AG09319 (cell line): Measurements from ENCODE around the gene MATN1.

Experiments
- DNase-seq: peaks from one replicate; pipeline ENCODE4 v3.0.0-alpha.2; 2010; ENCODE audit warnings: low read depth; ENCODE audit errors: extremely low read depth
- TF ChIP-seq, protein P1 (sequence below): IDR thresholded peaks from 2 replicates; pipeline ENCODE4 v1.5.1; 2011; ENCODE audit warnings: low read depth, mild to moderate bottlenecking, inconsistent platforms, low read length, moderate library complexity

Gene MATN1

DNA sequence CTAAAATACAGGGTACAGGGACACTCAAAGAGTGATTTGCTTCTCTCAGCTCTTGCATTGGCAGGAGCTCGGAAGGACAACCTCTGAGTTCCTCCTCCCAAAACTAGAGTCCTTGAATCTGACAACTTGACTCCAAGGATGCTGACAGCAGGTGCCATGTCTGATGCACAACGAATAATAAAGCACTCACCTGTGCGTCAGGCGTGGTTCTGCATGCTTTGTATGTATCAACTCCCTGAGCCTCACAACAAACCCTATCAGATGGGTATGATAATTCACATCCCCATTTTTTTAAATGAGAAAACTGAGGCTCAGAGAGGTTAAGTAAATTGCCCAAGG, 32.8 kb upstream of the MATN1 start:
- no peak for DNase-seq
- TF ChIP-seq, protein P1, sequence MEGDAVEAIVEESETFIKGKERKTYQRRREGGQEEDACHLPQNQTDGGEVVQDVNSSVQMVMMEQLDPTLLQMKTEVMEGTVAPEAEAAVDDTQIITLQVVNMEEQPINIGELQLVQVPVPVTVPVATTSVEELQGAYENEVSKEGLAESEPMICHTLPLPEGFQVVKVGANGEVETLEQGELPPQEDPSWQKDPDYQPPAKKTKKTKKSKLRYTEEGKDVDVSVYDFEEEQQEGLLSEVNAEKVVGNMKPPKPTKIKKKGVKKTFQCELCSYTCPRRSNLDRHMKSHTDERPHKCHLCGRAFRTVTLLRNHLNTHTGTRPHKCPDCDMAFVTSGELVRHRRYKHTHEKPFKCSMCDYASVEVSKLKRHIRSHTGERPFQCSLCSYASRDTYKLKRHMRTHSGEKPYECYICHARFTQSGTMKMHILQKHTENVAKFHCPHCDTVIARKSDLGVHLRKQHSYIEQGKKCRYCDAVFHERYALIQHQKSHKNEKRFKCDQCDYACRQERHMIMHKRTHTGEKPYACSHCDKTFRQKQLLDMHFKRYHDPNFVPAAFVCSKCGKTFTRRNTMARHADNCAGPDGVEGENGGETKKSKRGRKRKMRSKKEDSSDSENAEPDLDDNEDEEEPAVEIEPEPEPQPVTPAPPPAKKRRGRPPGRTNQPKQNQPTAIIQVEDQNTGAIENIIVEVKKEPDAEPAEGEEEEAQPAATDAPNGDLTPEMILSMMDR = no peak

DNA sequence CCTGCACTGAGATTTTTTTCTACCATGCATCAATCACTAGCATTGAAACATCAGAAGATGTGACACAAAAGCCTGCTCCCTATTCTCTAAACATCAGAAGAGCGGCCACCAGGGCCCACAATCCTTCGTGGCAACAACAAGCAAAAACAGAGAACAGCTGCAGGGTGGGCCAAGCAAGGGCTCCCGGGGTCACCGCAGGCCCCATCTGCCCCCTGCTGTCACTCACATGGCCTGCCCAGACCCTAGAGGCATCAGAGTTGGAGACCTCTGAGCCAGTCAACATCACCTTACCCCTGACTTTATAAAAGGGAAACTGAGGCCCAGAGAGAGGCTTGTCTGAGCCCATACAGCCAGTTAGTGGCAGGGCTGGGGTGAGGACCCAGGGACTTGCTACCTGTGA, 32.4 kb upstream of the MATN1 start:
- TF ChIP-seq, protein P1 = no peak
- no peak for DNase-seq

DNA sequence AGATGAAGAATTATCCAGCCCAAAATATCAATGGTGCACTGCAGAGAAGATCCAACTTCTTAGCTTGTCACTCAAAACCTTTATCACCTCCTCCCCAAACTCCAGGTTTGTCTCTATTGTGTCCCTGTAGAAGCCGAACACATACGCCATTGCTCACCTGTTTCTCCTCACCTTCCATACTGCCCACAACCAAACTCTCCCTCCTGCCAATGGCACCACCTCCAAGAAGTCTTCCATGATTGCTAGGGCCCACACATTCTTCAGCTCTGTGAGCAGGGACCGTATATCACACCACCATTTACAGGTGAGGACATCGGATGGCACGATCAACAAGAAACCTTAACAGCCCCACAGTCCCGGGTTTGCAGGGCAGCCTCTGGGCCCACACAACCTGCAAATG, 31.9 kb upstream of the MATN1 start:
- TF ChIP-seq, protein P1 = no peak
- DNase-seq = no peak

DNA sequence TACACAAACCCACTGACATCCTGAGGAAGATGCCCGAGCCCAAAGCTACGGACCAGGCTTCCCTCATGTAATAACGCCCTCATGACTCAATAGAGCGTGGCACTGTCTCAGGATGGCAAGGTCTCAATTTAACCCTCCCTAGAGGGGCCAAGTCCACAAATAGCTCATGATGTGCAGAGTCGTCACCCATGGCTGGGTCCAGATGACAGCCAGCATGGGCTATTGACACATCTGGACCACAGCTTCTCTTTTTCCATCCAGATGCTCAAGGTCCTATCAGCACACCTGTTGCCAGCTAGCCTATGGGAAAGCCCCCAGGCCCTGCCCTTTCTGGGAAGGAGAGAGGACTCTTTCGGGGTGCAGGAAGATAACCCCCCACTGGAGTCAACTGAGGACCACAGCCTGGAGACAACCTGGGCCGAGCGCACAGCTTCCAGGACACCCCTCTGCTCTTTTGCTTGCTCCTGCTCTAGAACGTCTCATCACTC, 31.3 kb upstream of the MATN1 start:
- DNase-seq = no peak
- TF ChIP-seq, protein P1 = no peak

DNA sequence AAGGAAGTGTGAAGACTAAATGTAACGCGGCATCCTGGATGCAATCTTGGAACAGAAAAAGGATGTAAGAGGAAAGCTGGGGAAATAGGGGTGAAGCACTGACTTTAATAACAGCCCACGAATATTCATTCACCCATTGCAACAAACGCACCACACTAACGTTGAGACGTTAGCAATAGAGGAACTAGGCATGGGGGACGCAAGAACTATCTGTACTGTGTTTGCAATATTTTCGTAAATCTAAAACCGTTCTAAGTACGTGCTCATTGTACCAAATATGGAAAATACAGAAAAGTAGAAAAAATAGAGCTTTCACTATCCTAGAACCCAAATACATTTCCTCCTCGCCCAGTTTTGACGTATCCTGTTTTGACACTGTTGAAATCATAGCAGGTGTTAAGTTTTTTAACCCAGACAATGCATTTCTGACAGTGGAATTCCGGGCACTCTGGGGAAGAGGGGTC, 30.3 kb upstream of the MATN1 start:
- DNase-seq = no peak
- TF ChIP-seq, protein P1 = no peak

DNA sequence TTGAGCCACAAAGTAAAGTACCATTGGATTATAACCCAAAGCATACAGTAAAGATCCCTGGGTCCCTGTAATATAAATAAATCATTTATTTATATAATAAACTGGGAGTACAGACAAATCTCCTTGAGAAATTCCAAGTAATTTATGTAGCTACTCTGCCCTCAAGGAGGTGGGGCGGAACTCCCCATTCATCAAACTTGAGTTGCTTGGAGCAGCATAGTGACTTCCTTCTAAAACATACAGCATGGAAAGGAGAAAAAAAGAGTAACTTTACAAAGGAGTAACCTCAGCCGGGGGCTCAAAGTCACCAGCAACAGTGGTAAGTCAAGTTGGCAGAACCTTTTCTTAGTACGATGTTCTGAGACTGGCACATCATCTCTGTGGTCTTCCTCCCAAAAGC, 29.7 kb upstream of the MATN1 start:
- no peak for DNase-seq
- TF ChIP-seq, protein P1 = no peak

DNA sequence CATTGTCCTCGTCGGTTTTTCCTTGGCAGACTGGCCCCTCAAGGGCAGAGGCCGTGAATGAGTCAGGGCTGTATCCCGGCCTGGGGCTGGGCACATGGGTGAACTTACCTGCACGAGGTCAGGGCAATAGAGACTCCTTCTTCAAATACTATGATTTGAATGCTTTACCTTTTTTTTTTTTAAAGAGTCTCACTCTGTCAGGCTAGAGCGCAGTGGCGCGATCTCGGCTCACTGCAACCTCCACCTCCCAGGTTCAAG, 29.2 kb upstream of the MATN1 start:
- TF ChIP-seq, protein P1 = no peak
- DNase-seq = no peak
